GM18517 (cell line): ENCODE measurements around the gene CLK4.

Experiments
- ATAC-seq: cut with Tn5 transposase; IDR thresholded peaks from one replicate; pipeline ENCODE4 v1.9.1; 2021; ENCODE audit warnings: mild to moderate bottlenecking, moderate library complexity; ENCODE audit not compliant: unreplicated experiment

The CLK4 gene

DNA sequence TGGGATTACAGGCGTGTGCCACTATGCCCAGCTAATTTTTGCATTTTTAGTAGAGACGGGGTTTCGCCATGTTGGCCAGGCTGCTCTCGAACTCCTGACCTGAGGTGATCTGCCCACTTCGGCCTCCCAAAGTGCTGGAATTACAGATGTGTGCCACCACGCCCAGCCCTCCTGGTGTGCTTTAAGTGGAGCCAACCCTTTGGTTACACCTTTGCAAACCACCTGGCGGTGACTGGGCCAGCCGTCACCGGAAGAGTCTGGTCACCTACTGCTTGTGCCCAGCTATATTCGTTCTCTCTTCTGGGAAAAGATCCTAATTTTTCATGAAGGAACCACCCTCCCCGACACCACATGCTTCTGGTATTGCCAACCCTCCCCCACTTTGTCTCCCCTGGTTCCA lies 72.5 kb downstream of the CLK4 start:
- ATAC-seq = no peak

DNA sequence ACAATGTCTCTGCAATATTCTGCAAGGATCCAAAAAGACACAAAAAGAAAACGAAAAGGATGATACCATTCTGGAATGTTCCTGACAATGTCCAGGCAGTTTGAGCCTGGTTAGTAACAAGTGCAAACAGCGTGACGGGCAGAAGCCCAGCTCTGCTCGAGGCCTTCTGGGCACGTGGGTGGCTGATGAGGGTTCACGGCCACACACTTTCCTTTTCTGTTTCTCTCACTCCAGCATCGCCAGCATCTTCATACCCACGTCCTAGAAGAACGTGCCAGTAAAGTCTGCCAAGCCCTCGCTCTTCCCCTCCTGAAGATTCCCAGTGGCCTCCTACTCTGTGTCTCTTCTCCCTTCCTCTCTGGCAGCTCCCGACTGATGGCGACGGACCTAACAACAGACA lies 73.3 kb downstream of the CLK4 start:
- no peak for ATAC-seq
